DND-41 (cell line): ENCODE results near the gene SHC2.

ENCODE experiments used
- CTCF ChIP-seq: IDR thresholded peaks from 2 replicates; pipeline ENCODE4 v1.5.1; 2012; ENCODE audit warnings: borderline replicate concordance, low read length, moderate library complexity, mild to moderate bottlenecking; ENCODE audit not compliant: poor library complexity, severe bottlenecking; ENCODE audit errors: extremely low read depth
- EZH2 ChIP-seq: IDR thresholded peaks from 3 replicates; pipeline ENCODE4 v1.6.1; 2012; ENCODE audit warnings: borderline replicate concordance, low read depth, mild to moderate bottlenecking, moderate library complexity, low read length, inconsistent platforms; ENCODE audit not compliant: severe bottlenecking

GRCh38 chr19:383040-383439 is 77.8 kb downstream of the SHC2 start:
- no peak for TF ChIP-seq EZH2
- no peak for TF ChIP-seq CTCF
